ENCODE results near the gene PDK3. TPM values are rescaled to one million over a fixed set of nuclear protein-coding genes. Genes with fewer than 3 reads are reported as not detected.

Gene PDK3
- total and polyA plus RNA-seq, 3 experiments from 2014 or later, result 26.0 to 48.3 (median 26.4) TPM

- Mint-ChIP-seq H3K27ac (peak overlapping the region; percentile 51 to 93 (median 76)), H3K27me3 (peaks cover 0 to 2% of the 10 kb centered on the region in 2 donors), H3K4me3 (peak overlapping the region; percentile 78 to 93 (median 87)), H3K9me3 (no peaks in the 10 kb centered on the region), H3K36me3 (peaks cover 0 to 1% (median 0%) of the 10 kb centered on the region in 3 donors), H3K4me1 (peaks cover 45 to 53% (median 50%) of the 10 kb centered on the region in 3 donors)
- Histone ChIP-seq H3K36me3 (ENCODE audit: insufficient read depth, low read length) (no peaks in the 10 kb centered on the region), H3K4me3 (ENCODE audit: low read length) (peak overlapping the region; percentile 55), H3K4me1 (ENCODE audit: insufficient read depth, low read length) (peaks cover 31% of the 10 kb centered on the region), H3K27ac (ENCODE audit: low read depth, low read length) (peak overlapping the region; percentile 74), H3K9me3 (ENCODE audit: low read length) (no peaks in the 10 kb centered on the region), H3K27me3 (ENCODE audit: insufficient read depth, low read length, poor library complexity, severe bottlenecking) (no peaks in the 10 kb centered on the region)
- CTCF ChIA-PET, result interaction anchor here (3.3 to 3.6 kb wide), 2 partner anchors 14 to 33 kb away, joined by 16 to 22 read pairs; no protein-coding TSS in a partner anchor
- no peak for DNase-seq
- POLR2A ChIA-PET, result interaction anchor here (1.8 to 3.6 kb wide), 2 partner anchors 14 to 32 kb away, joined by 9 to 34 read pairs; no protein-coding TSS in a partner anchor
Measured at GRCh38 chrX:24466025-24466424, 939 bp downstream of the PDK3 start.

DNA sequence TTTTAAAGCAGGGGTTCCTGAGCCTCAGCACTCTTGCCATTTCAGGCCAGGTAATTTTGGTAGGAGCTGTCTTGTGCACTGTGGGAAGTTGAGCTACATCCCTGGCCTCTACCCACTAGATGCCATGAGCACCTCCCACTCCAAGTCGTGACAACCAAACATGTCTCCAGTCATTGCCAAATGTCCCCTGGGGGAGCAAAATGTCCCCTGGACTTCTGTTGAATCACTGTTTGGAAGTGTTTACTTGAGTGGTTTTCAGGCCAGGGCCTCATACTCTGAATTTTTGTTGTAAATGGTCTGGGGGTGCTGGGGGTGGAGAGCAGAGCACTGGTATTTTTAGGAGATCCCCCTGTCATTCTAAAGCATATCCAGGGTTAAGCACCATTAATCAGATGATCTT lies 3.2 kb downstream of the PDK3 start:
- Histone ChIP-seq H3K27ac (ENCODE audit: low read depth, low read length) (no peak overlapping the region), H3K27me3 (ENCODE audit: insufficient read depth, low read length, poor library complexity, severe bottlenecking) (no peaks in the 10 kb centered on the region), H3K36me3 (ENCODE audit: insufficient read depth, low read length) (no peaks in the 10 kb centered on the region), H3K4me3 (ENCODE audit: low read length) (no peak overlapping the region), H3K9me3 (ENCODE audit: low read length) (no peaks in the 10 kb centered on the region), H3K4me1 (ENCODE audit: insufficient read depth, low read length) (peaks cover 43% of the 10 kb centered on the region)
- Mint-ChIP-seq H3K4me3 (peak overlapping the region in 6 of 7 donors; percentile 36 to 92 (median 84)), H3K4me1 (peaks cover 55 to 64% (median 60%) of the 10 kb centered on the region in 3 donors), H3K9me3 (no peaks in the 10 kb centered on the region), H3K36me3 (peaks cover 0 to 1% (median 0%) of the 10 kb centered on the region in 3 donors), H3K27ac (peak overlapping the region; percentile 43 to 89 (median 62)), H3K27me3 (peaks cover 0 to 2% of the 10 kb centered on the region in 2 donors)
- ChIA-PET POLR2A (no interaction called here), CTCF (interaction anchor here (1.4 to 1.5 kb wide), 2 partner anchors 31 to 72 kb away, joined by 3 read pairs; no protein-coding TSS in a partner anchor)
- no peak for DNase-seq

DNA sequence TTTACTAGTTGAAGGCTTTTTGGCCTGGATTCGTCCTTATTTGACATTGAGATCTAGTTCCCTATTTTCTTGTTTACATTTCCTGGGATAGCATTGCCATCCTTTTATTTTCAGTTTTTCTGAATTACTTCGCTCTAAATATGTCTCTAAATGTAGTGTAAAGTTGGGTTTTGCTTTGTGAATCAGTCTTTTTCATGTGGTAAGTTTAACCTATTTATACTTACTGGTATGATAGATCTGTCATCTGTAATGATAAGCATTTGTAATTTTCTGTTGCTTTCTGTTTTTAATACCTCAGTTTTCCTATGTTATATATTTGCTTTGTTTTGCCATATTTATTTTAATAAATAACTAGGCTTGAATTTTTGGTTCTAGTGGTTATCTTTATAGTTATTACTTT lies 6.7 kb downstream of the PDK3 start:
- Mint-ChIP-seq H3K4me3 (peak overlapping the region in 6 of 7 donors; percentile 0 to 39 (median 25)), H3K27me3 (peaks cover 0 to 2% of the 10 kb centered on the region in 2 donors), H3K9me3 (no peaks in the 10 kb centered on the region), H3K36me3 (peaks cover 0 to 1% (median 0%) of the 10 kb centered on the region in 3 donors), H3K4me1 (peaks cover 58 to 75% (median 75%) of the 10 kb centered on the region in 3 donors), H3K27ac (peak overlapping the region in 7 of 8 donors; percentile 6 to 83 (median 61))
- no peak for DNase-seq
- CTCF ChIA-PET, result no interaction called here
- Histone ChIP-seq H3K36me3 (ENCODE audit: insufficient read depth, low read length) (no peaks in the 10 kb centered on the region), H3K4me3 (ENCODE audit: low read length) (no peak overlapping the region), H3K27ac (ENCODE audit: low read depth, low read length) (no peak overlapping the region), H3K9me3 (ENCODE audit: low read length) (no peaks in the 10 kb centered on the region), H3K27me3 (ENCODE audit: insufficient read depth, low read length, poor library complexity, severe bottlenecking) (no peaks in the 10 kb centered on the region), H3K4me1 (ENCODE audit: insufficient read depth, low read length) (peaks cover 48% of the 10 kb centered on the region)
- POLR2A ChIA-PET, result no interaction called here

GRCh38 chrX:24475480-24475879 lies 10.4 kb downstream of the PDK3 start:
- Mint-ChIP-seq H3K27me3 (peaks cover 0 to 2% of the 10 kb centered on the region in 2 donors), H3K36me3 (no peaks in the 10 kb centered on the region), H3K4me1 (peaks cover 61 to 76% (median 74%) of the 10 kb centered on the region in 3 donors), H3K4me3 (peak overlapping the region in 2 of 7 donors; percentile 35 to 53), H3K9me3 (no peaks in the 10 kb centered on the region), H3K27ac (peak overlapping the region in 4 of 8 donors; percentile 21 to 94 (median 62))
- DNase-seq, result no peak
- Histone ChIP-seq H3K27ac (ENCODE audit: low read depth, low read length) (no peak overlapping the region), H3K4me1 (ENCODE audit: insufficient read depth, low read length) (peaks cover 60% of the 10 kb centered on the region), H3K36me3 (ENCODE audit: insufficient read depth, low read length) (no peaks in the 10 kb centered on the region), H3K4me3 (ENCODE audit: low read length) (no peak overlapping the region), H3K9me3 (ENCODE audit: low read length) (no peaks in the 10 kb centered on the region), H3K27me3 (ENCODE audit: insufficient read depth, low read length, poor library complexity, severe bottlenecking) (no peaks in the 10 kb centered on the region)
- CTCF ChIA-PET, result no interaction called here
- POLR2A ChIA-PET, result no interaction called here

- Histone ChIP-seq H3K27ac (ENCODE audit: low read depth, low read length) (no peak overlapping the region), H3K27me3 (ENCODE audit: insufficient read depth, low read length, poor library complexity, severe bottlenecking) (no peaks in the 10 kb centered on the region), H3K9me3 (ENCODE audit: low read length) (no peaks in the 10 kb centered on the region), H3K4me3 (ENCODE audit: low read length) (peak overlapping the region; percentile 34), H3K4me1 (ENCODE audit: insufficient read depth, low read length) (peaks cover 72% of the 10 kb centered on the region), H3K36me3 (ENCODE audit: insufficient read depth, low read length) (no peaks in the 10 kb centered on the region)
- H3K4me1 Mint-ChIP-seq, result peaks cover 63 to 91% (median 81%) of the 10 kb centered on the region in 3 donors
- H3K27me3 Mint-ChIP-seq, result peaks cover 0 to 2% of the 10 kb centered on the region in 2 donors
- CTCF ChIA-PET, result interaction anchor here (2.1 to 3.9 kb wide), 2 partner anchors 13 to 424 kb away, joined by 4 to 22 read pairs; partner anchors contain the start of genes EIF2S3 and PDK3
- H3K27ac Mint-ChIP-seq, result peak overlapping the region; percentile 76 to 99 (median 94)
- no peak for DNase-seq
- H3K36me3 Mint-ChIP-seq, result no peaks in the 10 kb centered on the region
- peak overlapping the region in 5 of 7 donors; percentile 49 to 83 (median 63) for H3K4me3 Mint-ChIP-seq
- POLR2A ChIA-PET, result interaction anchor here (2.7 kb wide), 1 partner anchor 13 kb away, joined by 34 read pairs; the partner anchor contains the start of gene PDK3
- H3K9me3 Mint-ChIP-seq, result no peaks in the 10 kb centered on the region
Measured at GRCh38 chrX:24478509-24478908, 13.4 kb downstream of the PDK3 start.

DNA sequence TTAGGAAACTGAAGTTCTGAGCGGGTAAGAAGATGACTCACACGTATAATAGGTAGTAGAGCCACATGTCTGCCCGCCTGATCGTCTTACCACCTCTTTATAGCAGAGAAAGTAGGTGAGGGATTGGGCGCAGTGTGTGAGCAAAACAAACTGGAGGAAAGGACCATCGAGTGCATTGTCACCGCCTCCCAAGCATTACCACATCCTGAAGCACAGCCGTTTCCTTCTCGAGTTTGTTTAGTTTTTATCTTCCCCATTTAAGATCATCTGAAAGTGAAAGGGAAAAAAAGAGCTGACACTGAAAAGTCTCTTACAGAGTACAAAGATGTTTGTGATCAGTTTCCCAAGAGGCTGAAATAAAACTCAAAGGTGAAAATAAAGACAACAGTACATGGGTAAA lies 14.8 kb downstream of the PDK3 start:
- Histone ChIP-seq H3K27ac (ENCODE audit: low read depth, low read length) (peak overlapping the region; percentile 83), H3K4me3 (ENCODE audit: low read length) (peak overlapping the region; percentile 53), H3K36me3 (ENCODE audit: insufficient read depth, low read length) (no peaks in the 10 kb centered on the region), H3K9me3 (ENCODE audit: low read length) (no peaks in the 10 kb centered on the region), H3K27me3 (ENCODE audit: insufficient read depth, low read length, poor library complexity, severe bottlenecking) (no peaks in the 10 kb centered on the region), H3K4me1 (ENCODE audit: insufficient read depth, low read length) (peaks cover 74% of the 10 kb centered on the region)
- POLR2A ChIA-PET, result interaction anchor here (2.7 kb wide), 1 partner anchor 15 kb away, joined by 34 read pairs; the partner anchor contains the start of gene PDK3
- Mint-ChIP-seq H3K27me3 (no peaks in the 10 kb centered on the region), H3K9me3 (no peaks in the 10 kb centered on the region), H3K36me3 (no peaks in the 10 kb centered on the region), H3K4me1 (peaks cover 57 to 86% (median 81%) of the 10 kb centered on the region in 3 donors), H3K27ac (peak overlapping the region; percentile 76 to 99 (median 94)), H3K4me3 (peak overlapping the region; percentile 49 to 89 (median 68))
- CTCF ChIA-PET, result interaction anchor here (3.4 to 3.9 kb wide), 2 partner anchors 14 to 19 kb away, joined by 22 to 23 read pairs; partner anchors contain the start of gene PDK3
- DNase-seq, result peak; percentile 56 to 88 (median 80)

- Histone ChIP-seq H3K9me3 (ENCODE audit: low read length) (no peaks in the 10 kb centered on the region), H3K4me1 (ENCODE audit: insufficient read depth, low read length) (peaks cover 71% of the 10 kb centered on the region)
Measured at GRCh38 chrX:24480400-24480865, 15.3 kb downstream of the PDK3 start.

More at GRCh38 chrX:24480400-24480865, 15.3 kb downstream of the PDK3 start:
- no peaks in the 10 kb centered on the region for H3K36me3 Mint-ChIP-seq
- Histone ChIP-seq H3K36me3 (ENCODE audit: insufficient read depth, low read length) (no peaks in the 10 kb centered on the region), H3K27ac (ENCODE audit: low read depth, low read length) (peak overlapping the region; percentile 83), H3K4me3 (ENCODE audit: low read length) (peak overlapping the region; percentile 53), H3K27me3 (ENCODE audit: insufficient read depth, low read length, poor library complexity, severe bottlenecking) (no peaks in the 10 kb centered on the region)
- peak in 2 of 5 donors; percentile 3 to 5 for DNase-seq
- ChIA-PET POLR2A (interaction anchor here (0.6 to 2.7 kb wide), 2 partner anchors 15 to 85 kb away, joined by 3 to 34 read pairs; partner anchors contain the start of gene PDK3), CTCF (interaction anchor here (3.4 to 3.9 kb wide), 2 partner anchors 14 to 18 kb away, joined by 22 to 23 read pairs; partner anchors contain the start of gene PDK3)
- H3K27ac Mint-ChIP-seq, result peak overlapping the region; percentile 76 to 99 (median 94)
- H3K4me3 Mint-ChIP-seq, result peak overlapping the region; percentile 49 to 89 (median 68)
- no peaks in the 10 kb centered on the region for H3K9me3 Mint-ChIP-seq
- H3K4me1 Mint-ChIP-seq, result peaks cover 54 to 83% (median 76%) of the 10 kb centered on the region in 3 donors
- no peaks in the 10 kb centered on the region for H3K27me3 Mint-ChIP-seq

All from CD8-positive, alpha-beta memory T cell (primary cell).